HG02938 (cell line): ENCODE results near the gene RANBP9.

ENCODE experiments used
- ATAC-seq: cut with Tn5 transposase; IDR thresholded peaks from one replicate; pipeline ENCODE4 v1.9.1; 2021; ENCODE audit warnings: mild to moderate bottlenecking, moderate library complexity; ENCODE audit not compliant: unreplicated experiment

The RANBP9 gene

GRCh38 chr6:13604546-13605416 is 106.9 kb downstream of the RANBP9 start:
- ATAC-seq: no peak

GRCh38 chr6:13604135-13604534 is 107.5 kb downstream of the RANBP9 start:
- ATAC-seq: no peak

- ATAC-seq: no peak
These were observed 111.6 kb downstream of the RANBP9 start for GRCh38 chr6:13600036-13600435.

- ATAC-seq: no peak
These were observed 114.6 kb downstream of the RANBP9 start for GRCh38 chr6:13597073-13597472.

- no peak for ATAC-seq
These were observed 117.9 kb downstream of the RANBP9 start for GRCh38 chr6:13593720-13594119.

GRCh38 chr6:13593103-13593502 is 118.5 kb downstream of the RANBP9 start:
- ATAC-seq: no peak

- ATAC-seq: no peak
These were observed 120.3 kb downstream of the RANBP9 start for GRCh38 chr6:13591205-13591921.

- ATAC-seq: no peak
These were observed 121.0 kb downstream of the RANBP9 start for GRCh38 chr6:13590574-13591153.

- ATAC-seq: no peak
These were observed 121.8 kb downstream of the RANBP9 start for GRCh38 chr6:13589801-13590200.

- ATAC-seq: no peak
These were observed 124.8 kb downstream of the RANBP9 start for GRCh38 chr6:13586603-13587542.

GRCh38 chr6:13581700-13582229 is 129.9 kb downstream of the RANBP9 start:
- no peak for ATAC-seq

GRCh38 chr6:13579911-13580310 is 131.7 kb downstream of the RANBP9 start:
- no peak for ATAC-seq

GRCh38 chr6:13577926-13578325 is 133.7 kb downstream of the RANBP9 start:
- ATAC-seq: no peak

GRCh38 chr6:13576017-13576416 is 135.6 kb downstream of the RANBP9 start:
- ATAC-seq: no peak

GRCh38 chr6:13575377-13575775 is 136.3 kb downstream of the RANBP9 start:
- no peak for ATAC-seq

- ATAC-seq: peak; percentile 63
These were observed 136.9 kb downstream of the RANBP9 start, which contains the start of gene SIRT5 for GRCh38 chr6:13574571-13575376. Gene SIRT5, plus strand, starts transcription at chr6:13574601. Its CDS starts 9,510 bp downstream, at chr6:13584111.

GRCh38 chr6:13574149-13574570 is 137.5 kb downstream of the RANBP9 start:
- ATAC-seq: peak; percentile 73

GRCh38 chr6:13573669-13574110 is 137.9 kb downstream of the RANBP9 start:
- no peak for ATAC-seq

- no peak for ATAC-seq
These were observed 138.5 kb downstream of the RANBP9 start for GRCh38 chr6:13572951-13573654.
